Stimulated activated CD4-positive, alpha-beta T cell treated with anti-CD3 and anti-CD28 coated beads, Interleukin-15, amount 100 ng/mL, for 24 hours (primary cell): ENCODE results near the gene AOC1.
"Not testable (repeated sequence)": the region's sequence is repeated elsewhere in the genome, so short reads cannot be mapped to it uniquely, and the experiment has no call there.

Experiments used
- DNase-seq: peaks from one replicate; pipeline ENCODE4 v3.0.0-alpha.2; 2020

Gene AOC1

GRCh38 chr7:150852371-150852905 is at the start of gene AOC1:
Gene AOC1, plus strand, starts transcription at chr7:150852517. Its CDS starts 3,954 bp downstream, at chr7:150856471.
- DNase-seq = no peak

DNA sequence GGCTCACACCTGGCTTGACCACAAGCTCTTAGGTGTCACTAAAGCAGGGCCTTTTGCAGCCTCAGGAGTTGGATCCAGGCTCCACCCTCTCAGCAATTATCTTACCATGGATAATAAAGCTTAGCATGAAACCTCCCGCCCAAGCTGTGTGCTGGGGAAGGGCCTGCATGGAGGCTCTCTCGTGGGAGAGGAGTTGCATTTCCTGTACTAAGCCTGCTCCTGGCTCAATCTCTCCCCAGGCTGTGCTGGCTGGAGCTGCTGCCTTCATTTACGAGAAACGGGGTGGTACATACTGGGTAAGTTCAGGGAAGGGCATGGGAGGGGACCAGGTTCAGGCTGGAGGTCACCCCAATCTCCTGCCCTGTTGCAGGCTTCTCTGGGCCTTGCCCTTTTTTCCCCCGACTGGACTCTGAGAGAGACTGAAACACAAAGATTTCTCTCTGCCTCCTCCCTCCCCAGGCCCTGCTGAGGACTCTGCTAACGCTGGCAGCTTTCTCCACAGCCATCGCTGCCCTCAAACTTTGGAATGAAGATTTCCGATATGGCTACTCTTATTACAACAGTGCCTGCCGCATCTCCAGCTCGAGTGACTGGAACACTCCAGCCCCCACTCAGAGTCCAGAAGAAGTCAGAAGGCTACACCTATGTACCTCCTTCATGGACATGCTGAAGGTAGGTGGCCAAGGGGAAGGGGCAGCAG is 49.0 kb upstream of the AOC1 start:
- DNase-seq = no peak

DNA sequence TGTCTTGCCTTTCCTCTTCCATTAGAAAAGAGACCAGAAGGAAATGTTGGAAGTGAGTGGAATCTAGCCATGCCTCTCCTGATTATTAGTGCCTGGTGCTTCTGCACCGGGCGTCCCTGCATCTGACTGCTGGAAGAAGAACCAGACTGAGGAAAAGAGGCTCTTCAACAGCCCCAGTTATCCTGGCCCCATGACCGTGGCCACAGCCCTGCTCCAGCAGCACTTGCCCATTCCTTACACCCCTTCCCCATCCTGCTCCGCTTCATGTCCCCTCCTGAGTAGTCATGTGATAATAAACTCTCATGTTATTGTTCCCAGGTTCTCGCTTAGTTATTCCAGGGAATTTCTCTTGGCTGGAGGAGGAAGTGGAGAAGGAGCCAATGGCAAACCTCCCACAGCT is 47.5 kb upstream of the AOC1 start:
- no peak for DNase-seq

- DNase-seq = no peak
Measured at GRCh38 chr7:150805864-150806263, 46.5 kb upstream of the AOC1 start.

GRCh38 chr7:150806454-150806853 is 45.9 kb upstream of the AOC1 start:
- DNase-seq = no peak

DNA sequence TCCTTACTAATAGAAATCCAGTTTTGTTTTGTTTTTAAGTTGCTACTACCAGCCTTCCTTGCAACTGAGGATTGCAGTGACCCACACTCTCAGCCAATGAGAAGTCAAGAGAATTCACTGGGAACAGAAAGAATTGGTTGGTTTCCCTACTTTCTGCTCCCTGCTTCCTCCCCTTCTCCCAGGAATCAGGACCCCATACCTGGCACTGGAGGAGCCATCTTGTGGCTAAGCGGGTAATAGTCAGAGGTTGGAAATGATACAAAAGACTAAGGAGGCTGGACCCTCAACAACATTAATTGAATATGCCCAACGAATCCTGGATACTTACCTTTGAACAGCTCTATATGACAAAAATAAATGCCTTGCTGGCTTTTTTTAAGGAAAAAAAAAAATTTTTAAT is 45.5 kb upstream of the AOC1 start:
- DNase-seq = no peak

GRCh38 chr7:150807616-150808438 is 44.5 kb upstream of the AOC1 start:
- DNase-seq = not testable (repeated sequence)

DNA sequence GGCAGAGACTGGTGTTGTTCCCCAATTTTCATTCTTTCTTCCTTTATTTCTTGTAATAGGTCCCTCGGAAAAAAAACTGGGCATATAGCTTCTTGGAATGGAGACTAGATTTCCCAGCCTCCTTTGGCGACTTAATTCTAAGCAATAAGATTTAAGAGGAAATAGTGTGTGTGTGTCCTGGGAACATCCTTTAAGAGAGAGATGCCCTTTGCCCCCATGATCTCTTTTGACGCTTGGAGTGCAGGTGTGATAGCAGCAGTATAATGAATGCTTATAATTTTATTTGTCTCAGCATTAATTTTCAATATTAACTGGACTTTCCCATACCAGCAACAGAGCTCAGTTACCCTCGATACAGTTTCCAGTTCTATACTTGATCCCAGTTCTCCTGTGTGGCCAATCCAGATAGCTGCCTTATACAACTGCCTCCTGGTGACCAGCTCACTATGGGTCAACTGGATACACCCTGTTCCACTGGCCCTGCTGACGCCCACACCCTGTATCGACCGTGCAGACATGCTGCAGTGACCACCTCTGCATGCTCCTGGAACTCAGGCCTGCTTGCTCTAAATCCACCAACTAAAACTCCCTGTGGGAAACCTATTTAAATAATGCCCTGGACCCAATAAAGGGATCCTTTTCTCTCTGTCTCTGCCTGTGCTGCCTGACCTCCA is 37.9 kb upstream of the AOC1 start:
- no peak for DNase-seq

- no peak for DNase-seq
Measured at GRCh38 chr7:150818971-150819370, 33.3 kb upstream of the AOC1 start.

DNA sequence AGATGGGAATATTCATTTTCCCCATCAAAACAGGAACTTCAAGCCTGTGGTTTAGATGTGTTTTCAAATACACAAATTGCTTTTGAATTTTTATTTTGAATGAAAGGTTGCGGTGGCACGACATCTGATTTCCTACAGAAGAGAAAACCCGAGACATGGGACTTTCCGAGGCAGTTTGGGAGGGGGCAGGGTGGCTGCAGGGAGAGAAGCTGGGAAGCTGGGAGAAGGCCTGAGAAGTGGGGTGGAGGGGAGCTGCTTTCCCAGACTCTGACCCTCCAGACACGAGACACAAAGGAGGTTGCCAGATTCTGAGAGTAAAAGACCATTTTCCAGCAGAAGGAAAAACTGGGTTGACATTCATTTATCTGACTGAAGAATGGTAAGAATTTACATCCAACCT is 32.2 kb upstream of the AOC1 start:
- DNase-seq = no peak

- no peak for DNase-seq
Measured at GRCh38 chr7:150820578-150821198, 31.6 kb upstream of the AOC1 start.

- DNase-seq = no peak
Measured at GRCh38 chr7:150823043-150823442, 29.3 kb upstream of the AOC1 start.

GRCh38 chr7:150823484-150824126 is 28.7 kb upstream of the AOC1 start:
- no peak for DNase-seq

DNA sequence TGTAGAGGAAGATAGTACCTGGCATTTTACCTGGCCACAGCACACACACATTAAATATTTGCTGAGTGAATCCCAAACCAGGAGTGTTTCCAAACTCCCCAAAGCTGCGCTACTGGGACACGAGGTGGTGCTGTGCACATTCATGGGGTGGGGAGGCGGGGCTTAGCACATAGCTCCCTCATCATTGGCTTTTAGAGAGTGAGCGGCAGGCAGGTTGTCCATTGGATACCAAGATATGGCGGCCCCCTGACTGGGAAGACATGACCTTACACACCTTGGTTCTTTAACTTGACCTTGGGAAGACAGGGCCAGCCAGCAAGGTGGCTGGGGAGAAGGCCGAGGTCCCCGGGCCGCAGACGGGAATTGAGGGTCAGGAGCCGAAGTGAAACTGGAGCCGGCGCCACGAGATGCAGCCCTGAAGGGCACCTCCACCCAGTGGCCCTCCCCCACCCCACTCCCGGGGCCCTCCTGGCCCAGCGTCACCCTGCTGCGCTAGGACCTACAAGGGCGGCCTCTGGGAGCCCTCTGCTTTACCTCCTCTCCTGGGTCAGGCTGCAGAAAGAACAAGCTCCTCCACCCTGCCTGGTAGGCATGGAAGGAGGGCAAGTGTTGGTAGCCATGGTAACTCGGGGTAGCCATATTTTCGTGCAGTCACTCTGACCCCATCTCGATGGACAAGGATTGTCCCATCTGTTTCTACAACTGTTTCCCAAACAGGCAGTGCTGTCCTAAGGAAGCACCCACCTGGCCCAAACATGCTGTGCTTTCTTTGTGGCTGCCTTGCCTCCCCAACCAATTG is 27.7 kb upstream of the AOC1 start:
- no peak for DNase-seq

DNA sequence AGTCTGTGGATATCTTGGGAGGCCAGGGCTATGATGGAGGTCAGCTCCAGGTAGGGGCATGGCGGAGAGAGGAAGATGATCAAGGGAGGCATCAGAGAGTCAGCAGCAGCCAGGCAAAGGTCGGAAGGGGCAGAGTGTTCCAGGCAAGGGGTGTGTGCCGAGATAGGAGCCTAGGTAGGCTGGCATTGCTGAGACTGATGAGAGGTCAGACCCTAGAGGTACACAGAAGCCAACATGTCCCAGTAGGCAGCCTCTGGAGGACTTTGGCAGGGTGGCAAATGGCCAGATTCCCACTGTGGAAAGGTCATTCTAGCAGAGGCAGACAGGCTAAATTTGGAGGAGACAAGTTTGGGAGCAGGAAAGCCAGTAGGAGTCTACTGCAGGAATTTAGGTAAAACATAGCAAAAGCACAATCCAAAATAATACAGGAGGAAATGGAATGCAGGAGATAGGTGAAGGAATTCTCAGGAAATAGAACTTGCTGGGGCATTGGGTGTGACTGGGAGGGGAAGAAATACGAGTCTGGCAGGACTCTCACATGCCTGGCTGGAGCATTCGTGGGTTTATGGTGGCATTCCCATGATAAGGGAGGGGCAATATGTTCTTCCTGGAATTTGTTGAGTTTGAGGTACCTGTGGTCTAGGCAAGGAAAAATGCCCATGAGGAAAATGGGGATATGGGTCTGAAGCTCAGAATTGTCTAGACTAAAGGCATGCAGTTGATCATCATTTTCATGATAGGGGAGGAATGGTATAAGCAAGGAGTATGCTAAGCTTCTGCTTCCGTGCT is 26.1 kb upstream of the AOC1 start:
- no peak for DNase-seq

DNA sequence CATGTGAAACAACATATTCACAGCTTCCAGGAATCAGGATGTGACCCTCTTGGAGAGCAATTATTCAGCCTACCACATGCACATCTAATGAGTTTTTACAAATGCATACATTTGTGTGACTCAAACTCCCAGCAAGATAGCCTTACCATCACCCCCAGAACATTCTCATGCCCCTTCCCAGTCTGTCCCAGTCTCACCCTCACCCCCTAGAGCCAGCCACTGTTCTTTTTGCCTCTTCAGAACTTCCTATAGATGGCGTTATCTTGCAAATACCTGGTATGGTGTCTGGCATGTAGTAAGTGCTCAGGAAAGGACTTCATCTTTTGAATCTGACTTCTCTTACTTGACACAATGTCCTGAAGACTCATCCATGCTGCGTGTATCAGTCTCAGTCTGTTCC is 23.9 kb upstream of the AOC1 start:
- no peak for DNase-seq

GRCh38 chr7:150829426-150829825 is 22.9 kb upstream of the AOC1 start:
- DNase-seq = no peak

DNA sequence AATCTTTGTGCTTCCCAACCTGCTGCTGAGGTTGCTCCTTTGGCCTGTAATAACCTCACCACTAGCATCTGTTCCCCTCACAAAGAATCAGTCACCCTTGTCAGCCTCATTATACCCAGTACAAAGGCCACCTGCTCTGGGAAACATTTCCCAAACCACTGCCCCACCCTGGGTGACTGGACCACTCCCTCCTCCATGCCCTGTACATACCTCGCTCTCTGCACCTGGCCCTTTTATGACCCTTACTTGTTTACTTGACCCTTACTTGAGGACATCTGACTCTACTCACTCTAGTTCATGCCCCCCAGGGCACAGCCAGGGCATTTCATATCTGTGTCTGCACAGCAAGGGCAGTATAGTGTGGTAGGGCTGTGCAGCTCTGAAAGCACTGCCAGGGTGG is 21.4 kb upstream of the AOC1 start:
- no peak for DNase-seq

DNA sequence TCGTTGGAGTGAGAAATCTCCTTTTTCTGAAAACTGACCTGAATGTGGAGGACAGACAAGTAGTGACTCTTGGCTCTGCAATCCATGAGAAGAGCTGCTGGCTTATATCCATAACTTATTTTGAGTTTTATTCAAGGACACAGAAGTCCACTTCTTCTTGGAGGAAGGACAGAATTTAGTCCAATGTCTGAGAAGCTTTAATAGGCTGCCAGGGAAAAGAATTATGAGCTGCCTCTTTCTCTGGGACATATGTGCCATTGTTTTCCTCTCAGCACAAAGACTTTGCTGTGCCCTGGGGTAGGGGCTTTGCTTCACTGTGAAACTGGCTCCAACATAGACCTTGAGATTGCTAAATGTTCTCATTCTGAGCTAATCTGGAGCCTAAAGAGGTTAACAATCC is 20.5 kb upstream of the AOC1 start:
- no peak for DNase-seq

- DNase-seq = no peak
Measured at GRCh38 chr7:150835019-150835418, 17.3 kb upstream of the AOC1 start.

- DNase-seq = no peak
Measured at GRCh38 chr7:150835702-150836280, 16.5 kb upstream of the AOC1 start.
